Tibial artery (tissue), 4 donors: ENCODE results near the gene NAA50.

ENCODE experiments used
- DNase-seq, 2 donors: peaks; one replicate each; pipeline ENCODE4 v3.0.0-alpha.2; 2019
- H3K27ac ChIP-seq, 2 donors: fragments of 200-600 bp; sonication (generic) in 1 of 2; 1 replicate in 1 of 2; 2 replicates in 1 of 2; pipeline ENCODE4 v1.5.1; 2018 to 2019; ENCODE audit warnings: mild to moderate bottlenecking in 1 of 2
- H3K27me3 ChIP-seq, 2 donors: fragments of 200-600 bp; sonication (generic) in 1 of 2; one replicate each; pipeline versions ENCODE4 v1.5.1 to v1.6.0; 2016 to 2019
- H3K36me3 ChIP-seq, 3 donors: fragments of 200-600 bp; sonication (generic) in 2 of 3; one replicate each; pipeline ENCODE4 v1.5.1; 2016 to 2019; ENCODE audit warnings: mild to moderate bottlenecking in 2 of 3
- H3K4me1 ChIP-seq, 4 donors: fragments of 200-600 bp; sonication (generic) in 2 of 4; 1 replicate in 3 of 4; 2 replicates in 1 of 4; pipeline ENCODE4 v1.5.1; 2016 to 2019
- H3K4me3 ChIP-seq, 2 donors: fragments of 200-600 bp; sonication (generic) in 1 of 2; 1 replicate in 1 of 2; 2 replicates in 1 of 2; pipeline ENCODE4 v1.5.1; 2018 to 2019; ENCODE audit warnings: mild to moderate bottlenecking in 2 of 2
- H3K9me3 ChIP-seq, 3 donors: fragments of 200-600 bp; sonication (generic) in 1 of 3; one replicate each; pipeline ENCODE4 v1.5.1; 2016 to 2019
- CTCF ChIP-seq, 2 experiments: fragments of 200-600 bp in 1 of 2; fragments of 450-650 bp in 1 of 2; IDR thresholded peaks; one replicate each; pipeline ENCODE4 v1.5.1; 2017 to 2019; ENCODE audit warnings: antibody characterized with exemption in 2 of 2, mild to moderate bottlenecking in 1 of 2, moderate library complexity in 1 of 2
- intact Hi-C: fragments of 100-400 bp; cut with DNase I; formaldehyde crosslinking; loops from one replicate; pipeline ENCODE4 v1.15.0; 2023; ENCODE audit warnings: low total_unique reads

Gene NAA50

GRCh38 chr3:113707835-113708234 lies 38.2 kb downstream of the NAA50 start:
- DNase-seq: no peak
- Histone ChIP-seq H3K4me1 (no peaks in the 10 kb centered on the region), H3K27me3 (peaks cover 0 to 5% of the 10 kb centered on the region in 2 donors), H3K27ac (no peak overlapping the region), H3K4me3 (no peak overlapping the region), H3K36me3 (no peaks in the 10 kb centered on the region), H3K9me3 (no peaks in the 10 kb centered on the region)
- intact Hi-C loops: no loop called here
- TF ChIP-seq CTCF (IDR thresholded peaks at IDR 0.05): no peak

- H3K27ac ChIP-seq: peak overlapping the region in 1 of 2 donors; percentile 99
- peaks cover 0 to 35% (median 17%) of the 10 kb centered on the region in 4 donors for H3K4me1 ChIP-seq
- no peak for DNase-seq
- intact Hi-C loops: loop anchor here (10.0 kb wide), 1 partner anchor 184 kb away; the partner anchor contains the start of gene SPICE1
- no peak for TF ChIP-seq CTCF (IDR thresholded peaks at IDR 0.05)
- H3K9me3 ChIP-seq: no peaks in the 10 kb centered on the region
- H3K4me3 ChIP-seq: peak overlapping the region; percentile 32 to 36
- no peaks in the 10 kb centered on the region for H3K36me3 ChIP-seq
- H3K27me3 ChIP-seq: no peaks in the 10 kb centered on the region
Measured at GRCh38 chr3:113698956-113699355, 47.1 kb downstream of the NAA50 start.

- H3K4me1 ChIP-seq: peaks cover 0 to 39% (median 17%) of the 10 kb centered on the region in 4 donors
- H3K36me3 ChIP-seq: no peaks in the 10 kb centered on the region
- no peak for TF ChIP-seq CTCF (IDR thresholded peaks at IDR 0.05)
- intact Hi-C loops: loop anchor here (10.0 kb wide), 1 partner anchor 183 kb away; the partner anchor contains the start of gene SPICE1
- peak overlapping the region; percentile 99 for H3K27ac ChIP-seq
- H3K27me3 ChIP-seq: no peaks in the 10 kb centered on the region
- H3K9me3 ChIP-seq: no peaks in the 10 kb centered on the region
- no peak overlapping the region for H3K4me3 ChIP-seq
- DNase-seq: no peak
Measured at GRCh38 chr3:113698213-113698742, 47.8 kb downstream of the NAA50 start.

GRCh38 chr3:113697500-113698090 lies 48.5 kb downstream of the NAA50 start:
- Histone ChIP-seq H3K36me3 (no peaks in the 10 kb centered on the region), H3K27me3 (no peaks in the 10 kb centered on the region), H3K4me1 (peaks cover 0 to 39% (median 17%) of the 10 kb centered on the region in 4 donors), H3K4me3 (peak overlapping the region; percentile 100), H3K9me3 (no peaks in the 10 kb centered on the region), H3K27ac (peak overlapping the region; percentile 99)
- no peak for DNase-seq
- TF ChIP-seq CTCF (IDR thresholded peaks at IDR 0.05): no peak
- intact Hi-C loops: loop anchor here (2.0 to 10.0 kb wide), 2 partner anchors 49 to 183 kb away; partner anchors contain the start of genes ATP6V1A, NAA50 and SPICE1

GRCh38 chr3:113696658-113697499 lies 49.2 kb downstream of the NAA50 start:
- peaks cover 0 to 39% (median 17%) of the 10 kb centered on the region in 4 donors for H3K4me1 ChIP-seq
- peak overlapping the region; percentile 100 for H3K4me3 ChIP-seq
- H3K9me3 ChIP-seq: no peaks in the 10 kb centered on the region
- intact Hi-C loops: loop anchor here (2.0 to 10.0 kb wide), 2 partner anchors 50 to 182 kb away; partner anchors contain the start of genes ATP6V1A, NAA50 and SPICE1
- no peaks in the 10 kb centered on the region for H3K27me3 ChIP-seq
- peak in 1 of 2 experiments; percentile 13 for TF ChIP-seq CTCF (IDR thresholded peaks at IDR 0.05)
- H3K27ac ChIP-seq: peak overlapping the region; percentile 99
- DNase-seq: peak; percentile 100
- no peaks in the 10 kb centered on the region for H3K36me3 ChIP-seq
